ENCODE results near the gene ZNF512B. TPM values are rescaled to one million over a fixed set of nuclear protein-coding genes. Genes with fewer than 3 reads are reported as not detected.
"Not testable (repeated sequence)": the region's sequence is repeated elsewhere in the genome, so short reads cannot be mapped to it uniquely, and the experiment has no call there.

The ZNF512B gene
- total and polyA plus RNA-seq, 2 experiments from 2014 or later: 6.1 to 28.8 TPM

DNA sequence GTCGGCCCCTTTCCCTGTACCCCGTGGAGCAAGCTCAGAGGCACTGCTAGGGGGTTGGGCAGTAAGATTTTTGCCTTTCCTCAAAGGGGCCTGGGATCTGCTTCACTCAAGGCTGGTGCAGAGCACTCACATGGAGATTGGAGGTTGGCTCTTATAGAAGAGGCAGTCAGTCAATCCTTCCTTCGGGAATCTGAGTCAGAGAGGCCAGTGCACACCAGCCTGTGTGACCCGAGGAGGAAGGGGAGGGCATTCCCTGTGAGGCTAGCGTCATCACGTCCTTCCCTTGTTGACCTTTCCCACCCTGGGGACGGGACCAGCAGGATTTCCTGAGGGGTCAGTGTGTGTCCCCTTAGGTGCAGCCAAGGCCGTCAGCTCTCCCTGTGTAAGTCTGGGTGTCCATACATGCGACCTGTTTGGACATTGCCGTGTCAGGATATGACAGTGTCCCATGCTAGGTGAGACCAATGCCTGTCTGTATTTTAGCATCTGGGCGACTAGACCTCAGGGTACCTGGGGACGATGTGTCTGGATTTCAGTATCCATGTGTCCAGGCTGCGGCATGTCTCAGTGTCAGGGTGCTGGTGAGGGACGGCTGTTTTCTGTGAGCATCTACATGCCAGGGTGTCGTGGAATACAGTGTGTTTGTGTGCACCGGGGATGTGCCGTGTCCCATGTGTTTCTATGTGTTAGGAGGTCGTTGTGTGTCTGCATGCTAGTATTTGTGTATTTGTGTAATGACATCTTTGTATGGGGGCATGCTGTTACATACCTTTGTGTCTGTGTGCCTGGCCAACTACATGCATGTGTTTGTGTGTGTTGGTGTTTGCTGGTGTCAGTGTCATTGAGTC is 2.8 kb upstream of the ZNF512B start:
- peaks cover 20% of the 10 kb centered on the region for H3K4me1 Mint-ChIP-seq
- Histone ChIP-seq H3K27ac (ENCODE audit: low read depth) (no peak overlapping the region), H4K20me1 (replicated peaks; ENCODE audit: insufficient read depth) (no peaks in the 10 kb centered on the region), H3K27me3 (ENCODE audit: insufficient read depth) (peaks cover 7% of the 10 kb centered on the region; the same call in 1 of the 2 replicates), H3F3A (replicated peaks; ENCODE audit: low read depth) (peaks cover 12% of the 10 kb centered on the region; the same call in 1 of the 2 replicates), H3K4me3 (no peak overlapping the region), H3K79me2 (replicated peaks; ENCODE audit: insufficient read depth) (peaks cover 9% of the 10 kb centered on the region), H3K9me2 (ENCODE audit: insufficient read depth) (no peaks in the 10 kb centered on the region), H2AFZ (no peak overlapping the region), H3K4me1 (ENCODE audit: insufficient read depth) (peaks cover 8% of the 10 kb centered on the region), H3K36me3 (ENCODE audit: insufficient read depth) (no peaks in the 10 kb centered on the region), H3K4me2 (no peak overlapping the region)
- H3K9me3 Mint-ChIP-seq: no peaks in the 10 kb centered on the region; the same call in 2 of the 3 replicates
- H3K4me3 Mint-ChIP-seq: no peak overlapping the region; the same call in 2 of the 3 replicates
- H3K36me3 Mint-ChIP-seq (ENCODE audit: low read depth): no peaks in the 10 kb centered on the region; the same call in 2 of the 3 replicates
- peaks cover 27% of the 10 kb centered on the region for H3K27me3 Mint-ChIP-seq (ENCODE audit: insufficient read depth, low read depth, poor library complexity)
- no peak for DNase-seq (ENCODE audit: low spot score)
- TF ChIP-seq ZNF114 (CRISPR knock-in tag; IDR thresholded peaks at IDR 0.05) (no peak), REST (IDR thresholded peaks at IDR 0.05; ENCODE audit: unreplicated experiment) (no peak), ETS1 (IDR thresholded peaks at IDR 0.05) (no peak), STAT1 (IDR thresholded peaks at IDR 0.05; ENCODE audit: unreplicated experiment) (no peak), EZH2phosphoT487 (IDR thresholded peaks at IDR 0.05; ENCODE audit: unreplicated experiment) (no peak), CTCF (conservative IDR thresholded peaks at IDR 0.05; ENCODE audit: low read depth in 2 of 2) (no peak), NANOG (IDR thresholded peaks at IDR 0.05; ENCODE audit: borderline replicate concordance) (no peak), EZH2 (IDR thresholded peaks at IDR 0.05; ENCODE audit: low read depth, unreplicated experiment) (no peak), CREB1 (CRISPR knock-in tag; IDR thresholded peaks at IDR 0.05; ENCODE audit: low read depth) (no peak)
- no peak overlapping the region; the same call in 1 of the 2 replicates for H3K27ac Mint-ChIP-seq
- no peak for ATAC-seq

DNA sequence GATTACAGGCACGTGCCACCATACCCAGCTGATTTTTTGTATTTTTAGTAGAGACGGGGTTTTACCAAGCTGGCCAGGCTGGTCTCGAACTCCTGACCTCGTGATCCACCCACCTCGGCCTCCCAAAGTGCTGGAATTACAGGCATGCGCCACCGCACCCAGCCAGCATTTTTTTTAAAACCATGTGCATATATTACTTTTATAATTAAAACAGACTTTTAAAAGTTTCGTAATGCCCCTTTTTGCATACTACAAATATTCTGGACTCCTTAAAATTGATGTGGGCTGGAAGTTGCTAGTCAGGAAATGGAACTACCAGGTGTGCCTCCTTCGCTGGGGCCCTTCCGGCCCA is 2.2 kb upstream of the ZNF512B start:
- H3K9me3 Mint-ChIP-seq; H3K4me2 ChIP-seq; H3K36me3 ChIP-seq (ENCODE audit: insufficient read depth); H3K36me3 Mint-ChIP-seq (ENCODE audit: low read depth); ATAC-seq; H3K4me3 ChIP-seq; H3K27ac Mint-ChIP-seq; H4K20me1 ChIP-seq (replicated peaks; ENCODE audit: insufficient read depth); DNase-seq (ENCODE audit: low spot score); H2AFZ ChIP-seq; H3K27ac ChIP-seq (ENCODE audit: low read depth); H3K4me3 Mint-ChIP-seq; H3K27me3 ChIP-seq (ENCODE audit: insufficient read depth); H3K4me1 ChIP-seq (ENCODE audit: insufficient read depth); H3K79me2 ChIP-seq (replicated peaks; ENCODE audit: insufficient read depth); H3K9me2 ChIP-seq (ENCODE audit: insufficient read depth): not testable (repeated sequence)
- H3F3A ChIP-seq (replicated peaks; ENCODE audit: low read depth): peaks cover 12% of the 10 kb centered on the region; the same call in 1 of the 2 replicates
- H3K27me3 Mint-ChIP-seq (ENCODE audit: insufficient read depth, low read depth, poor library complexity): peaks cover 26% of the 10 kb centered on the region
- H3K4me1 Mint-ChIP-seq: peaks cover 19% of the 10 kb centered on the region
